Activated CD8-positive, alpha-beta memory T cell treated with anti-CD3 and anti-CD28 coated beads, Interleukin-2, amount 10 ng/mL, durations not matched to agents 7 days and 5 days (primary cell): ENCODE results near the gene DCK. TPM values are rescaled to one million over a fixed set of nuclear protein-coding genes. Genes with fewer than 3 reads are reported as not detected.
"Not testable (repeated sequence)": the region's sequence is repeated elsewhere in the genome, so short reads cannot be mapped to it uniquely, and the experiment has no call there.

Experiments
- ATAC-seq: fragments of 150-1000 bp; cut with Tn5 transposase; one replicate; pipeline ENCODE4 v1.10.0; 2021; ENCODE audit warnings: moderate library complexity
- CTCF ChIA-PET: fragments of 350-600 bp; sonication (Branson Sonifier 250); formaldehyde crosslinking; loops from one replicate; lab custom pipeline; 2021; ENCODE audit warnings: antibody characterized with exemption; lab: Charles Lee
- DNase-seq: peaks from one replicate; pipeline ENCODE4 v3.0.0-alpha.2; 2020
- H3K27ac Mint-ChIP-seq: one replicate; pipeline ENCODE4 v1.8.0; 2021; ENCODE audit warnings: mild to moderate bottlenecking, mixed read lengths
- H3K27me3 Mint-ChIP-seq: one replicate; pipeline ENCODE4 v1.8.0; 2021; ENCODE audit warnings: mixed read lengths
- H3K36me3 Mint-ChIP-seq: one replicate; pipeline ENCODE4 v1.8.0; 2021; ENCODE audit warnings: mild to moderate bottlenecking, mixed read lengths
- H3K4me1 Mint-ChIP-seq: one replicate; pipeline ENCODE4 v1.8.0; 2021; ENCODE audit warnings: mixed read lengths
- H3K4me3 Mint-ChIP-seq: one replicate; pipeline ENCODE4 v1.8.0; 2021; ENCODE audit warnings: mild to moderate bottlenecking, moderate library complexity, mixed read lengths
- H3K9me3 Mint-ChIP-seq: one replicate; pipeline ENCODE4 v1.8.0; 2022; ENCODE audit warnings: low read depth, mixed read lengths
- total RNA-seq, 2 experiments: library from RNA; stranded (reverse); gene quantifications; one replicate each; pipeline ENCODE4 v1.2.3, GENCODE V29; 2021

Gene DCK
- total RNA-seq, 2 experiments from 2014 or later: 60.0 to 70.7 TPM

GRCh38 chr4:71052034-71052433, 58.6 kb downstream of the DCK start:
- H3K36me3 Mint-ChIP-seq: no peaks in the 10 kb centered on the region
- no peaks in the 10 kb centered on the region for H3K27me3 Mint-ChIP-seq
- DNase-seq (no peak), ATAC-seq (no peak)
- no peak overlapping the region for H3K4me3 Mint-ChIP-seq
- no peaks in the 10 kb centered on the region for H3K4me1 Mint-ChIP-seq
- no peak overlapping the region for H3K27ac Mint-ChIP-seq
- CTCF ChIA-PET: no interaction called here
- peaks cover 2% of the 10 kb centered on the region for H3K9me3 Mint-ChIP-seq

- Mint-ChIP-seq H3K27me3 (no peaks in the 10 kb centered on the region), H3K9me3 (peaks cover 2% of the 10 kb centered on the region), H3K36me3 (no peaks in the 10 kb centered on the region), H3K4me1 (no peaks in the 10 kb centered on the region), H3K27ac (no peak overlapping the region), H3K4me3 (no peak overlapping the region)
- CTCF ChIA-PET: no interaction called here
- ATAC-seq (no peak), DNase-seq (no peak)
Observed at GRCh38 chr4:71052716-71053115, 59.3 kb downstream of the DCK start.

GRCh38 chr4:71053613-71054012, 60.2 kb downstream of the DCK start:
- H3K36me3 Mint-ChIP-seq, DNase-seq, H3K27ac Mint-ChIP-seq, H3K27me3 Mint-ChIP-seq, ATAC-seq, H3K9me3 Mint-ChIP-seq, H3K4me1 Mint-ChIP-seq, H3K4me3 Mint-ChIP-seq, CTCF ChIA-PET: not testable (repeated sequence)

- CTCF ChIA-PET, H3K9me3 Mint-ChIP-seq, H3K36me3 Mint-ChIP-seq, H3K4me1 Mint-ChIP-seq, H3K27me3 Mint-ChIP-seq, H3K4me3 Mint-ChIP-seq, DNase-seq, ATAC-seq, H3K27ac Mint-ChIP-seq: not testable (repeated sequence)
Observed at GRCh38 chr4:71059573-71059972, 66.1 kb downstream of the DCK start.

- Mint-ChIP-seq H3K27ac (no peak overlapping the region), H3K4me1 (no peaks in the 10 kb centered on the region), H3K9me3 (no peaks in the 10 kb centered on the region), H3K36me3 (no peaks in the 10 kb centered on the region), H3K4me3 (no peak overlapping the region), H3K27me3 (peaks cover 6% of the 10 kb centered on the region)
- ATAC-seq (no peak), DNase-seq (no peak)
- CTCF ChIA-PET: no interaction called here
Observed at GRCh38 chr4:71062436-71062835, 69.0 kb downstream of the DCK start.

- H3K4me1 Mint-ChIP-seq: no peaks in the 10 kb centered on the region
- no peak overlapping the region for H3K4me3 Mint-ChIP-seq
- DNase-seq (no peak), ATAC-seq (no peak)
- no peak overlapping the region for H3K27ac Mint-ChIP-seq
- CTCF ChIA-PET: no interaction called here
- H3K27me3 Mint-ChIP-seq: peaks cover 6% of the 10 kb centered on the region
- no peaks in the 10 kb centered on the region for H3K36me3 Mint-ChIP-seq
- H3K9me3 Mint-ChIP-seq: peaks cover 2% of the 10 kb centered on the region
Observed at GRCh38 chr4:71063711-71064110, 70.3 kb downstream of the DCK start.

- no peak overlapping the region for H3K4me3 Mint-ChIP-seq
- ATAC-seq: no peak
- DNase-seq: no peak
- peaks cover 6% of the 10 kb centered on the region for H3K27me3 Mint-ChIP-seq
- H3K36me3 Mint-ChIP-seq: no peaks in the 10 kb centered on the region
- CTCF ChIA-PET: no interaction called here
- H3K27ac Mint-ChIP-seq: no peak overlapping the region
- H3K4me1 Mint-ChIP-seq: no peaks in the 10 kb centered on the region
- H3K9me3 Mint-ChIP-seq: peaks cover 2% of the 10 kb centered on the region
Observed at GRCh38 chr4:71064521-71064920, 71.1 kb downstream of the DCK start.

- Mint-ChIP-seq H3K36me3 (no peaks in the 10 kb centered on the region), H3K4me1 (no peaks in the 10 kb centered on the region), H3K27ac (no peak overlapping the region), H3K9me3 (peaks cover 2% of the 10 kb centered on the region), H3K4me3 (no peak overlapping the region), H3K27me3 (peaks cover 6% of the 10 kb centered on the region)
- DNase-seq (no peak), ATAC-seq (no peak)
- CTCF ChIA-PET: no interaction called here
Observed at GRCh38 chr4:71065991-71066510, 72.6 kb downstream of the DCK start.

GRCh38 chr4:71066737-71067716, 73.6 kb downstream of the DCK start:
- ATAC-seq (no peak), DNase-seq (no peak)
- H3K9me3 Mint-ChIP-seq: peaks cover 2% of the 10 kb centered on the region
- no peak overlapping the region for H3K4me3 Mint-ChIP-seq
- no peaks in the 10 kb centered on the region for H3K36me3 Mint-ChIP-seq
- no peaks in the 10 kb centered on the region for H3K4me1 Mint-ChIP-seq
- peaks cover 4% of the 10 kb centered on the region for H3K27me3 Mint-ChIP-seq
- no peak overlapping the region for H3K27ac Mint-ChIP-seq
- CTCF ChIA-PET: no interaction called here

GRCh38 chr4:71069063-71069462, 75.6 kb downstream of the DCK start:
- H3K4me1 Mint-ChIP-seq: no peaks in the 10 kb centered on the region

GRCh38 chr4:71070015-71070414, 76.6 kb downstream of the DCK start:
- Mint-ChIP-seq H3K36me3 (no peaks in the 10 kb centered on the region), H3K4me3 (no peak overlapping the region)

More at GRCh38 chr4:71069063-71069462, 75.6 kb downstream of the DCK start:
- Mint-ChIP-seq H3K36me3 (no peaks in the 10 kb centered on the region), H3K4me3 (no peak overlapping the region), H3K27me3 (no peaks in the 10 kb centered on the region), H3K9me3 (peaks cover 2% of the 10 kb centered on the region), H3K27ac (no peak overlapping the region)
- DNase-seq: no peak
- CTCF ChIA-PET: no interaction called here
- no peak for ATAC-seq

GRCh38 chr4:71074452-71075299, 81.2 kb downstream of the DCK start:
- CTCF ChIA-PET: interaction anchor here (0.5 kb wide), 1 partner anchor 65 kb away, joined by 3 read pairs; no protein-coding TSS in a partner anchor
- no peak for DNase-seq
- Mint-ChIP-seq H3K4me1 (no peaks in the 10 kb centered on the region), H3K4me3 (no peak overlapping the region), H3K27ac (no peak overlapping the region), H3K27me3 (peaks cover 10% of the 10 kb centered on the region), H3K9me3 (no peaks in the 10 kb centered on the region), H3K36me3 (no peaks in the 10 kb centered on the region)
- no peak for ATAC-seq

More at GRCh38 chr4:71070015-71070414, 76.6 kb downstream of the DCK start:
- DNase-seq: no peak
- CTCF ChIA-PET: no interaction called here
- peaks cover 2% of the 10 kb centered on the region for H3K9me3 Mint-ChIP-seq
- no peak for ATAC-seq
- H3K4me1 Mint-ChIP-seq: no peaks in the 10 kb centered on the region
- no peak overlapping the region for H3K27ac Mint-ChIP-seq
- H3K27me3 Mint-ChIP-seq: peaks cover 9% of the 10 kb centered on the region
